Astrocyte of the cerebellum (primary cell): ENCODE data around the gene POLG.

Source experiments
- DNase-seq: peaks from one replicate; pipeline ENCODE4 v3.0.0-alpha.2; 2011; ENCODE audit warnings: low read depth
- H3K4me3 ChIP-seq: 2 replicates; pipeline ENCODE4 v1.5.1; 2011; ENCODE audit warnings: mild to moderate bottlenecking, low read depth, low read length, moderate library complexity
- in situ Hi-C: cut with HindIII; loops from 2 replicates; pipeline ENCODE4 v1.10.0; 2017; ENCODE audit warnings: low sequenced_read_pairs
- TF ChIP-seq, protein P1 (sequence below): IDR thresholded peaks from 2 replicates; pipeline ENCODE4 v1.5.1; 2012; ENCODE audit warnings: low read length, low read depth, moderate library complexity, mild to moderate bottlenecking; ENCODE audit errors: missing control alignments

POLG gene

DNA sequence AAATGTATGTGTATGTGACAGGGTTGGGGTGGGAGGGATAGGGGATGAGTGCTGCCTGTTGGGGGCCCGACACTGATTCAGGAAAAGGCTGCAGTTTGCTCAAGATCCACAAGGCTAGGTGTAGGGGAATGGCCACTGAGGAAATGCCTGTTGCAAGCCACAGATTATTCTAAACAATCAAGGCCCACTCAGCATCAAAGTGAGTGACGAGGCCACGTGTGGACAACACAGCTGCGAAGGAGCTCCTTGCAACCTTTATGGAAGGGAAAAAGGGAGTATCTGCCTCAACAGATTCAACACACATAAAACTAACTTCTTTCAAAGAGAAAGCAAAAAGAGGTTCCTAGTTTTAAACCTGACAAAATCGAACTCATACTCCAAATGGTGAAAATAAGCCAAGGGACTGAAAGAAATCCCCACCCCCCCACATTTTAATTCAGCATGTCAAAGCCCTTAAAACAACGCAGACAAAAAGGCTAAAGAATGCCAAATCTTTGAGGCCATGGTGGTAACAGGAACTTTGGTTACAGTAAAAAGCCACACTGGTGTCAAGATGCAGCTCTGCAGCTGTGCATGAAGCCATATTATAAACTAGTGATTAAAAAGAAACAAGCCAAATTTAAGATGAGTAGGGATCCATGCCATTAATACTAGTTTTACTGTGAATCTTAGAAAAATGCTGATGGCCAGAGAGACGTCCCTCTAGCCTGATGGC is 3.6 kb downstream of the POLG start:
- in situ Hi-C loops, result no loop called here
- no peak for DNase-seq
- TF ChIP-seq, protein P1, sequence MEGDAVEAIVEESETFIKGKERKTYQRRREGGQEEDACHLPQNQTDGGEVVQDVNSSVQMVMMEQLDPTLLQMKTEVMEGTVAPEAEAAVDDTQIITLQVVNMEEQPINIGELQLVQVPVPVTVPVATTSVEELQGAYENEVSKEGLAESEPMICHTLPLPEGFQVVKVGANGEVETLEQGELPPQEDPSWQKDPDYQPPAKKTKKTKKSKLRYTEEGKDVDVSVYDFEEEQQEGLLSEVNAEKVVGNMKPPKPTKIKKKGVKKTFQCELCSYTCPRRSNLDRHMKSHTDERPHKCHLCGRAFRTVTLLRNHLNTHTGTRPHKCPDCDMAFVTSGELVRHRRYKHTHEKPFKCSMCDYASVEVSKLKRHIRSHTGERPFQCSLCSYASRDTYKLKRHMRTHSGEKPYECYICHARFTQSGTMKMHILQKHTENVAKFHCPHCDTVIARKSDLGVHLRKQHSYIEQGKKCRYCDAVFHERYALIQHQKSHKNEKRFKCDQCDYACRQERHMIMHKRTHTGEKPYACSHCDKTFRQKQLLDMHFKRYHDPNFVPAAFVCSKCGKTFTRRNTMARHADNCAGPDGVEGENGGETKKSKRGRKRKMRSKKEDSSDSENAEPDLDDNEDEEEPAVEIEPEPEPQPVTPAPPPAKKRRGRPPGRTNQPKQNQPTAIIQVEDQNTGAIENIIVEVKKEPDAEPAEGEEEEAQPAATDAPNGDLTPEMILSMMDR, result no peak
- no peak overlapping the region for H3K4me3 ChIP-seq

DNA sequence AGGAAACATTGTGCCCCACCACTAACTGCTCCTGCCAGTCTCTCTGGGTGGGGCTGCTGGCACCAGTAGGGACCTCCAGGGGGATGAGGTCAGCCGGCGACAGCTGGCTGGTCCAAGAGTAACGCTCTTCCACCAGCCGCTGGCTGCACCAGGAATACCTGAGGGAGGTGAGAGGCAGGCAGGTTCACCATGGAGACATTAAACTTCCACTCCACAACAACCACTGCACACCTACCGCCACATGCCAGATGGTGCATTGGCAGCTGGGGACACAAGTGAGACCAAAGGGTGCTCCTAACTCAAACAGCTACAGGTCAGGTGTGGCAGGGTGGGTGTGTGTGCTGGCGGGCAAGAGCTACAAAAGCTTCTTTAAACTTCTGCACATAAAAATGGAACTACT is 4.5 kb downstream of the POLG start:
- DNase-seq, result no peak
- TF ChIP-seq, protein P1, result no peak
- H3K4me3 ChIP-seq, result no peak overlapping the region
- in situ Hi-C loops, result no loop called here

DNA sequence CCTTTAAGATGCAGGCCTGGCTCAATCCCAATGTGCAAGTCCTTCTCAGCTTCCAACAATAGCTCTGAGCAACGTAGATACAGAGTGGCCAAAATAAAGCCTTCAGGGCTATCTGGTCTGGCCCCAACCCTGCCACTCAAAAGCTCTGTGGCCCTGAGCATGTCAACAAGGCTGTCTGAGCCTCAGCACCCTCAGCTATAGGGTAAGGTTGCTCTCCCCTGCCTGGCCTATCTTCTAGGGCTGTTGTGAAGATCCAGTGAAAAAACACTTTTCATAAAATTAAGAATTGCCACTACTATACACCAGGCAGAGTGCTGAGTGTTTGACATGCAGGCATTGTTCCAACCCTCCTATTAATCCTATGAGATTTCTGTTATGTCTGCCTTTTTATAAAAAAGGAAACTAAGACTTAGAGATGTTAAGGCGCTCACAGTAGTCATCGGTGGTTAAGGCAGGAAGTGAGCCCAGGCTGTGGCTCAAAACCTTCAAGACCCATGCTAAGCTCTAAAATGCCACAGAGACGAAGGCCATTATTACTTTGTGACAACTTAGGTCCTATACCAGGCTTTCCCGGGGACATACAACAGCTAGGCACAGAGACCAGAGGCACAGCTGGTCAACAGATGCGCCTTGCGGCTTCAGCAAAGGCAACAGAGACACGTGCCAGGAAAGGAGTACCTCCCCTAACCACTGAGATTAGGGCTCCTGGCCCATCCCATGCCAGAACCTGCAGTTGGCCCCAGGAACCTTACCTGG is 5.1 kb downstream of the POLG start:
- no peak overlapping the region for H3K4me3 ChIP-seq
- TF ChIP-seq, protein P1, result no peak
- in situ Hi-C loops, result no loop called here
- no peak for DNase-seq

DNA sequence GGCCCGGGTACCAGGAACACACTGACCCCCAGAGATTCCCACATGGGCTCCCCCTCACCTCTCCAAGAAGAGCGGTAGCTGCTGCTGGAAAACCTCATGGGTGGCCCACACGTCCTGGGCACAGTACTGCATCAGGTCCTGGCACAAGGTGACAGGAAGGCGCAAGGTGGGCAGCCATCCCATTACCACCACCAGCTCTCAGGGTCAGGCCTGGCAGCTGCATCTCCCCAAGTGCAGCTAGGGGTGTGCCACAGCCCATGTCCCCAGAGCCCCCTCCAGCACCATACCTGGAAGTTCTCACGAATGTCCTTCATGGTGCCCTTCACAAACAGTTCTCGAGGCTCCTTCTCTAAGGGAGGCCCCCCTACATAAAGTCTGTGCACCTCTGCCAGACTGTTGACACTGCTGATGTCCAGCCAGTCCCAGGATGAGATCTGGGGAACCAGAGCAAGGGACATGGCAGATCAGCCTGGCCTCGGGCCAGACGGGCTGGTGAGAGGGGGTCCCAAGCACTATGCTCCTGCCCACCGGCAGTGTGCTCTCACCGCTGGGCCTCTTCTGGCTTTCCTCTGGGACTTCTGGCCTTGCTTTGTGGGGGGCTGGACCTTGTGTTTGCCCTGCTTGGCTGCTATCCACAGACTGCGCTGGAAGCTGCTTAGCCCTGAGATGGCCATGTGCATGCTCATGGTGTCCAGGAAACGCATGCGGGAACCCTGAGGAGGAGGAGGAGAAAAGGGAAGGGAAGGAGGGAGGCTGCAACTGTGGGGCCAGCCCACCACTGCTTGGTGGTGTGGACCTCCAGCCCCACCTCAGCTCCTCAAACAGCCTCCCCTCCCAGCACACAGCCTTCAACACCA is 6.0 kb downstream of the POLG start:
- DNase-seq, result no peak
- TF ChIP-seq, protein P1, result no peak
- no peak overlapping the region for H3K4me3 ChIP-seq
- in situ Hi-C loops, result no loop called here

DNA sequence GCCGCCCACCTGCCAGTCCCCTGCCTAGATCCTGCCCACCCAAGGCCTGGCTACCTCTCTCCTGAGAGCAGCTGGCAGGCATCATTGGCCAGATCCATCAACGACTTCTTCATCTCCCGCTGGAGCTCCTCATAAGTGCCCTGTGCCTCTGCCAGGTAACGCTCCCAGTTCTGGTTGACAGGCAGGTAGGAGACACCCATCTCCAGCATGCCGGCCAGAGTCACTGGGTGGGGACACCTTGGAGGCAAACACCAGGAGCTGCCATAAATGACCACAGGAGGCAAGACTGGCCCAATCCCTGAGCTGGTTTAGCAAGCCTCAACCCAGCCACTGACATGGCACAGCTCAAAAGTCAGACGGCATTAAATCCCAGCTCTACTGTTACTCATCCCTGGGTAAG is 7.5 kb downstream of the POLG start:
- in situ Hi-C loops, result no loop called here
- TF ChIP-seq, protein P1, result no peak
- no peak overlapping the region for H3K4me3 ChIP-seq
- DNase-seq, result no peak

DNA sequence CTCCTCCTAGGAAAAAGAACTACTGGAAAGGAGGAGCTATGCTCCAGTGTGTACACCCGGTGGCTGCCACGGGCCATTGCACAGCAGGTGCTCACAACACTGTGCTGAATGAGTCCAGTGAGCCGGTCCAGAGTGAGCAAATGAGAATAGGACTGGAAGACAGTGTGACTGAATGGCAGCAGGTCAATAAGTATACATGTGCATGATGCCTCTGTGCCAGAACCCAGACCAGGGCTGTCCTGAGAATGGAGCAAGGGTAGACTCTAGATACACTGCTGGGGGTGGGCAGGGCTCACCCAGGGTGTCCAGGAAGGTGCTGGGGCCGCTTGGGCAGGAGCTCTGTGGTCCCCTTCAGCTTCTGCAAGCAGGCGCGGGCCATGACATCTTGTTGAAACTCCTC is 8.3 kb downstream of the POLG start:
- in situ Hi-C loops, result no loop called here
- H3K4me3 ChIP-seq, result no peak overlapping the region
- DNase-seq, result no peak
- TF ChIP-seq, protein P1, result no peak
